A549 (cell line): ENCODE measurements around the gene ZNF385B. TPM values are rescaled to one million over a fixed set of nuclear protein-coding genes. Genes with fewer than 3 reads are reported as not detected.

Experiments used
- ATAC-seq, 2 experiments: fragments of 200-7000 bp in 1 of 2; fragments of >200 bp in 1 of 2; cut with Nextera tagmentation in 1 of 2; cut with Tn5 transposase in 1 of 2; 3 replicates each; pipeline versions ENCODE4 v1.8.0 to v1.9.1; 2018 to 2020; ENCODE audit warnings: mild to moderate bottlenecking in 1 of 2, moderate library complexity in 1 of 2
- CTCF ChIA-PET: fragments of 300-600 bp; sonication (Branson Sonifier 250); formaldehyde crosslinking; extraction: SDS; loops from one replicate; lab custom pipeline; 2021; ENCODE audit warnings: antibody characterized with exemption, inconsistent platforms; lab: Yijun Ruan, JAX
- POLR2A ChIA-PET: fragments of 350-600 bp; formaldehyde crosslinking; extraction: SDS; loops from one replicate; lab custom pipeline; 2021; ENCODE audit warnings: antibody characterized with exemption, inconsistent platforms; lab: Yijun Ruan, JAX
- DNase-seq, 2 experiments: peaks; one replicate each; pipeline versions ENCODE4 v3.0.0 to v3.0.0-alpha.2; 2011 to 2016; ENCODE audit warnings: low read depth in 1 of 2, low spot score in 1 of 2
- FAIRE-seq: peaks from 2 replicates; lab custom pipeline; 2011; peaks lifted over from hg19 to GRCh38; lab: Jason Lieb, UNC
- H3K27ac ChIP-seq, 2 experiments: fragments of >200 bp; sonication (Bioruptor Twin); formaldehyde crosslinking; 3 replicates each; pipeline ENCODE4 v1.5.1; 2016 to 2017
- H3K4me1 ChIP-seq: fragments of >200 bp; sonication (Bioruptor Twin); formaldehyde crosslinking; 3 replicates; pipeline ENCODE4 v1.6.1; 2016
- H3K4me2 ChIP-seq: fragments of >200 bp; sonication (Bioruptor Twin); formaldehyde crosslinking; 3 replicates; pipeline ENCODE4 v1.6.1; 2016
- H3K4me3 ChIP-seq: fragments of >200 bp; sonication (Bioruptor Twin); formaldehyde crosslinking; 3 replicates; pipeline ENCODE4 v1.5.1; 2016
- H3K9me3 ChIP-seq: fragments of >200 bp; sonication (Bioruptor Twin); formaldehyde crosslinking; 3 replicates; pipeline ENCODE4 v1.6.1; 2016
- CHD4 ChIP-seq: fragments of 200-600 bp; sonication (generic); IDR thresholded peaks from 2 replicates; pipeline ENCODE4 v1.6.1; 2016; ENCODE audit warnings: antibody characterized with exemption, mild to moderate bottlenecking, borderline replicate concordance
- HOXB13 ChIP-seq: fragments of 250-450 bp; sonication (Bioruptor Pico); IDR thresholded peaks from 2 replicates; pipeline ENCODE4 v1.5.0; 2020; ENCODE audit warnings: low read depth, mild to moderate bottlenecking, moderate library complexity
- HOXB5 ChIP-seq: fragments of 250-450 bp; sonication (Bioruptor Pico); IDR thresholded peaks from 2 replicates; pipeline ENCODE4 v1.5.0; 2020; ENCODE audit warnings: mild to moderate bottlenecking, moderate library complexity
- MAFK ChIP-seq: fragments of 450-650 bp; IDR thresholded peaks from 2 replicates; pipeline ENCODE4 v1.6.1; 2014; ENCODE audit not compliant: partially characterized antibody
- MAX ChIP-seq: IDR thresholded peaks from 2 replicates; pipeline ENCODE4 v1.6.1; 2012
- NFE2L2 ChIP-seq: fragments of 150-350 bp; conservative IDR thresholded peaks from 2 replicates; pipeline ENCODE4 v1.6.1; 2014; ENCODE audit warnings: low read length
- POLR2AphosphoS2 ChIP-seq: conservative IDR thresholded peaks from 2 replicates; pipeline ENCODE4 v1.6.1; 2012; ENCODE audit warnings: low read length, improper control_type of control experiment, inconsistent platforms
- RCOR1 ChIP-seq: fragments of 150-350 bp; IDR thresholded peaks from 2 replicates; pipeline ENCODE4 v1.6.1; 2014; ENCODE audit warnings: antibody characterized with exemption, low read length, low read depth
- RNF2 ChIP-seq: fragments of 200-600 bp; sonication (generic); IDR thresholded peaks from 2 replicates; pipeline ENCODE4 v1.6.1; 2016; ENCODE audit warnings: low read depth, mild to moderate bottlenecking, antibody characterized with exemption, moderate library complexity, borderline replicate concordance
- SREBF2 ChIP-seq: fragments of 450-650 bp; IDR thresholded peaks from 2 replicates; pipeline ENCODE4 v1.6.1; 2014; ENCODE audit warnings: mild to moderate bottlenecking, moderate library complexity
- TP53 ChIP-seq: fragments of 250-450 bp; sonication (Bioruptor Pico); IDR thresholded peaks from 2 replicates; pipeline ENCODE4 v1.5.0; 2021; ENCODE audit warnings: mild to moderate bottlenecking, moderate library complexity
- USF2 ChIP-seq: fragments of 450-650 bp; IDR thresholded peaks from 2 replicates; pipeline ENCODE4 v1.6.1; 2014; ENCODE audit warnings: antibody characterized with exemption
- WGBS: methylation state at CpG from one replicate; pipeline ENCODE4 v1.1.6; 2017; ENCODE audit errors: missing lambda C conversion rate; 5-methylcytosine and 5-hydroxymethylcytosine counted together
- polyA plus RNA-seq, 4 experiments: library from polyadenylated mRNA; depleted of rRNA in 3 of 4; stranded (reverse); fragments of >200 nt; fragmentation: RNase III in 1 of 4; extraction: RNeasy Plus Mini Kit Qiagen cat#74134 plus additional on column Dnase treatment in 1 of 4; gene quantifications; 2 replicates in 3 of 4; 3 replicates in 1 of 4; pipeline ENCODE4 v1.2.3, GENCODE V29; 2011 to 2017
- TF ChIP-seq, protein P1 (sequence below): fragments of 200-600 bp; sonication (generic); IDR thresholded peaks from 2 replicates; pipeline ENCODE4 v1.6.1; 2016; ENCODE audit warnings: antibody characterized with exemption, mild to moderate bottlenecking, moderate library complexity
- TF ChIP-seq, protein P2 (sequence below): IDR thresholded peaks from 2 replicates; pipeline ENCODE4 v1.6.1; 2012

The ZNF385B gene
- polyA plus RNA-seq, 2 of the 4 experiments (the other 2 are of a cell fraction), result not detected

GRCh38 chr2:179875864-179876263 is 14.5 kb upstream of the ZNF385B start:
- no peak for FAIRE-seq
- no peak overlapping the region for H3K4me2 ChIP-seq
- no peaks in the 10 kb centered on the region for H3K9me3 ChIP-seq
- no peak for DNase-seq
- ChIA-PET CTCF (no interaction called here), POLR2A (no interaction called here)
- H3K27ac ChIP-seq, result no peak overlapping the region
- no peaks in the 10 kb centered on the region for H3K4me1 ChIP-seq
- TF ChIP-seq, protein P1, sequence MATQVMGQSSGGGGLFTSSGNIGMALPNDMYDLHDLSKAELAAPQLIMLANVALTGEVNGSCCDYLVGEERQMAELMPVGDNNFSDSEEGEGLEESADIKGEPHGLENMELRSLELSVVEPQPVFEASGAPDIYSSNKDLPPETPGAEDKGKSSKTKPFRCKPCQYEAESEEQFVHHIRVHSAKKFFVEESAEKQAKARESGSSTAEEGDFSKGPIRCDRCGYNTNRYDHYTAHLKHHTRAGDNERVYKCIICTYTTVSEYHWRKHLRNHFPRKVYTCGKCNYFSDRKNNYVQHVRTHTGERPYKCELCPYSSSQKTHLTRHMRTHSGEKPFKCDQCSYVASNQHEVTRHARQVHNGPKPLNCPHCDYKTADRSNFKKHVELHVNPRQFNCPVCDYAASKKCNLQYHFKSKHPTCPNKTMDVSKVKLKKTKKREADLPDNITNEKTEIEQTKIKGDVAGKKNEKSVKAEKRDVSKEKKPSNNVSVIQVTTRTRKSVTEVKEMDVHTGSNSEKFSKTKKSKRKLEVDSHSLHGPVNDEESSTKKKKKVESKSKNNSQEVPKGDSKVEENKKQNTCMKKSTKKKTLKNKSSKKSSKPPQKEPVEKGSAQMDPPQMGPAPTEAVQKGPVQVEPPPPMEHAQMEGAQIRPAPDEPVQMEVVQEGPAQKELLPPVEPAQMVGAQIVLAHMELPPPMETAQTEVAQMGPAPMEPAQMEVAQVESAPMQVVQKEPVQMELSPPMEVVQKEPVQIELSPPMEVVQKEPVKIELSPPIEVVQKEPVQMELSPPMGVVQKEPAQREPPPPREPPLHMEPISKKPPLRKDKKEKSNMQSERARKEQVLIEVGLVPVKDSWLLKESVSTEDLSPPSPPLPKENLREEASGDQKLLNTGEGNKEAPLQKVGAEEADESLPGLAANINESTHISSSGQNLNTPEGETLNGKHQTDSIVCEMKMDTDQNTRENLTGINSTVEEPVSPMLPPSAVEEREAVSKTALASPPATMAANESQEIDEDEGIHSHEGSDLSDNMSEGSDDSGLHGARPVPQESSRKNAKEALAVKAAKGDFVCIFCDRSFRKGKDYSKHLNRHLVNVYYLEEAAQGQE, result no peak
- TF ChIP-seq MAFK (peak; percentile 6), POLR2AphosphoS2 (no peak)
- H3K4me3 ChIP-seq, result no peak overlapping the region
- no peak for ATAC-seq

DNA sequence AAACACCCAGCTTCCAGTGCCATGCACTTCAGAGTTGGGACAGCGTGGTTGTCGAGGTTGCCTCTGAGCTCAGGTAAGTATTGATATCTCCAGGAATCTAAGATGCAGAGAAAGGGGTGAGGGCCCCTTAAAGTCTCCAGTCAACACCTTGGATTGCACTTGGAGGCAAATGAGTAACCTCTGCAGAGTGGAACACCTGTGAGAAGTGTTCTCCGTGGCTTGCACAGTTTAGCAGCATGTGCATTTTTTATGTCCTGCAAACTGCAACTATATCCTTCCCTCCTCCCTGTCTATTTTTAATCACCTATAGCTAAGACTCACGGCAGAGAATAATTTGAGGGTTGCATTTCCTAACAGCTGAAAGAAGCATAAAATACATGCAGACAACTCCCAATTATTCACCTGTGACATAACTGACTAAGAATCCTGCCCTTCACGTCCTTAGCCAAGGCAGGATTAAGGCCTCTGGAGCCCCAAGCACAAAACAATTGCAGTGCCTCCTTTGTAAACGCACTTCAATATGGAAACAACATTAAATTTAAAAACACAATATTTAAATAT is 1.6 kb upstream of the ZNF385B start:
- Histone ChIP-seq H3K27ac (no peak overlapping the region), H3K4me2 (no peak overlapping the region), H3K9me3 (no peaks in the 10 kb centered on the region), H3K4me1 (peaks cover 5% of the 10 kb centered on the region; the same call in 1 of the 3 replicates), H3K4me3 (no peak overlapping the region)
- FAIRE-seq (no peak), DNase-seq (no peak), ATAC-seq (no peak)
- 41% methylated on average over 6 of the region's 6 CpGs for WGBS
- TF ChIP-seq TP53 (no peak), MAX (no peak), RNF2 (no peak), CHD4 (no peak)
- POLR2A ChIA-PET, result no interaction called here
- CTCF ChIA-PET, result interaction anchor here (0.7 to 1.4 kb wide), 2 partner anchors 10 to 28 kb away, joined by 3 to 5 read pairs; no protein-coding TSS in a partner anchor

- peak overlapping the region; percentile 87 for H3K4me2 ChIP-seq
- ChIA-PET POLR2A (no interaction called here), CTCF (no interaction called here)
- 9% methylated on average over 11 of the region's 52 CpGs for WGBS
- peak; percentile 59 to 75 for ATAC-seq
- H3K4me3 ChIP-seq, result peak overlapping the region; percentile 52
- no peak for DNase-seq
- FAIRE-seq, result no peak
- 0 out of 6 replicates have a peak overlapping the region, but pooled peaks of 1 of the 2 experiments have one; percentile 5 for H3K27ac ChIP-seq
- H3K9me3 ChIP-seq, result no peaks in the 10 kb centered on the region
- peaks cover 5% of the 10 kb centered on the region; the same call in 1 of the 3 replicates for H3K4me1 ChIP-seq
- TF ChIP-seq HOXB5, result no peak
- TF ChIP-seq SREBF2, result no peak
- TF ChIP-seq, protein P2, sequence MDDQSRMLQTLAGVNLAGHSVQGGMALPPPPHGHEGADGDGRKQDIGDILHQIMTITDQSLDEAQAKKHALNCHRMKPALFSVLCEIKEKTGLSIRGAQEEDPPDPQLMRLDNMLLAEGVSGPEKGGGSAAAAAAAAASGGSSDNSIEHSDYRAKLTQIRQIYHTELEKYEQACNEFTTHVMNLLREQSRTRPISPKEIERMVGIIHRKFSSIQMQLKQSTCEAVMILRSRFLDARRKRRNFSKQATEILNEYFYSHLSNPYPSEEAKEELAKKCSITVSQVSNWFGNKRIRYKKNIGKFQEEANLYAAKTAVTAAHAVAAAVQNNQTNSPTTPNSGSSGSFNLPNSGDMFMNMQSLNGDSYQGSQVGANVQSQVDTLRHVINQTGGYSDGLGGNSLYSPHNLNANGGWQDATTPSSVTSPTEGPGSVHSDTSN, result no peak
- TF ChIP-seq NFE2L2, result no peak
- TF ChIP-seq CHD4, result no peak
- TF ChIP-seq USF2, result no peak
- TF ChIP-seq RCOR1, result no peak
- no peak for TF ChIP-seq HOXB13 (CRISPR knock-in tag)
Observed at GRCh38 chr2:179861027-179861415, 391 bp downstream of the ZNF385B start.
